ENCODE measurements around the gene TSC1.

The TSC1 gene

GRCh38 chr9:132863096-132863495 lies 81.3 kb downstream of the TSC1 start:
- DNase-seq (ENCODE audit: low read depth in 2 of 2) = no peak

- no peak for DNase-seq (ENCODE audit: low read depth in 2 of 2)
Observed at GRCh38 chr9:132862533-132862932, 81.9 kb downstream of the TSC1 start.

GRCh38 chr9:132861666-132862065 lies 82.8 kb downstream of the TSC1 start:
- DNase-seq (ENCODE audit: low read depth in 2 of 2) = no peak

- no peak for DNase-seq (ENCODE audit: low read depth in 2 of 2)
Observed at GRCh38 chr9:132858751-132859150, 85.7 kb downstream of the TSC1 start.

- DNase-seq (ENCODE audit: low read depth in 2 of 2) = no peak
Observed at GRCh38 chr9:132857616-132858342, 86.6 kb downstream of the TSC1 start.

GRCh38 chr9:132857031-132857430 lies 87.4 kb downstream of the TSC1 start:
- no peak for DNase-seq (ENCODE audit: low read depth in 2 of 2)

- DNase-seq (ENCODE audit: low read depth in 2 of 2) = no peak
Observed at GRCh38 chr9:132855904-132856303, 88.5 kb downstream of the TSC1 start.

GRCh38 chr9:132854832-132855231 lies 89.6 kb downstream of the TSC1 start:
- no peak for DNase-seq (ENCODE audit: low read depth in 2 of 2)

- no peak for DNase-seq (ENCODE audit: low read depth in 2 of 2)
Observed at GRCh38 chr9:132853482-132853881, 90.9 kb downstream of the TSC1 start.

GRCh38 chr9:132849185-132849706 lies 95.2 kb downstream of the TSC1 start:
- no peak for DNase-seq (ENCODE audit: low read depth in 2 of 2)

GRCh38 chr9:132846918-132847515 lies 97.4 kb downstream of the TSC1 start:
- DNase-seq (ENCODE audit: low read depth in 2 of 2) = no peak

GRCh38 chr9:132846109-132846917 lies 98.1 kb downstream of the TSC1 start:
- no peak for DNase-seq (ENCODE audit: low read depth in 2 of 2)

- DNase-seq (ENCODE audit: low read depth in 2 of 2) = no peak
Observed at GRCh38 chr9:132842124-132843044, 102.0 kb downstream of the TSC1 start.

Data from stimulated activated CD8-positive, alpha-beta memory T cell treated with anti-CD3 and anti-CD28 coated beads, Interleukin-2, amount 100 ng/mL, for 1 hour (primary cell).